NCI-H2107 (cell line): Measurements from ENCODE around the gene GBF1.
"Not testable (repeated sequence)": the region's sequence is repeated elsewhere in the genome, so short reads cannot be mapped to it uniquely, and the experiment has no call there.

Experiments used
- DNase-seq: peaks from one replicate; lab custom pipeline; 2025; lab: John Stamatoyannopoulos, UW

Gene GBF1

DNA sequence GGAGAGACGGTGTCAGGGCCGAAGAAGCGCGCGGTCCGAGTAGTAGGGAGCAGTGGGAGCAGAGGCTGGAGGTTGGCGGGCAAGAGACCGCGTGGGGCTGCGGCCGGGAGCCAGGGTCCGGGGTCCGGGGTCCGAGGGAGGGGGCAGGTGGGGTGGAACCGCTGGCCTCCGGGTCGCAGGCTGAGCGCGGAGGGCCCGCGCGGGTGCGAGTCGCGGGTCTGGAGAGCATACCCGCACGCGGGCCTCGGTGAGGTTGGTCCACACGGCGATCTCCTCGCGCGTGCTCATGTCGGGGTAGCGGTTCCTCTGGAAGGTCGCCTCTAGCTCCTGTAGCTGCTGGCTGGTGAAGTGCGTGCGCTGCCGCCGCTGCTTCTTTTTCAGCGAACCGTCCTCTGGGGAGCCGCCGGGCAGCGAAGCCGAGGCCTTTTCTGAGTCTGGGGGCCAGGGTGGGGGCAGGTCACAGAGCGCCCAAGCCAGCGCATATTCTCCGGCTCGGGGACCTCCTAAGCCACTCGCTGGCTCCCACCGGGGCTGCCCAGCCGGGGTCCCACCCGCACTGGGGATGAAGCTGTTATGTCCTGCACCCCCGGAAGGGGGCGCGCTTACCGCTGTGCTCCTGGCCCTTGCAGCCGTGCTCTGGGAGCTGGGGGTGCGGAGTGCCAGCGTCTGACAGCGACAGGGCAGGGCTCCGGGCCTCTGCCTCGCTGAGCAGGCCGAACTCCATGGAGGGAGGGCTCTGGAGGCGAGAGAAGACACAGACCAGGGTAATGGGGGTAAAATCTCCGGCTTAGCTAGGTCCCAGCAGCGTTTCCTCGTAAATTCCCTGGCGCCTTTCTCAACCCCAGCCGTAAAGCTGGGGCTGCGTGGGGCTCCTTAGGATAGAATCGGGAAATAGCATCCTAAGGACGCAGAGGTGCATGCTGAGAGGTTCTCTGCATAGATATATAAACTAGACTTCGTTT is 13.7 kb upstream of the GBF1 start:
- no peak for DNase-seq

DNA sequence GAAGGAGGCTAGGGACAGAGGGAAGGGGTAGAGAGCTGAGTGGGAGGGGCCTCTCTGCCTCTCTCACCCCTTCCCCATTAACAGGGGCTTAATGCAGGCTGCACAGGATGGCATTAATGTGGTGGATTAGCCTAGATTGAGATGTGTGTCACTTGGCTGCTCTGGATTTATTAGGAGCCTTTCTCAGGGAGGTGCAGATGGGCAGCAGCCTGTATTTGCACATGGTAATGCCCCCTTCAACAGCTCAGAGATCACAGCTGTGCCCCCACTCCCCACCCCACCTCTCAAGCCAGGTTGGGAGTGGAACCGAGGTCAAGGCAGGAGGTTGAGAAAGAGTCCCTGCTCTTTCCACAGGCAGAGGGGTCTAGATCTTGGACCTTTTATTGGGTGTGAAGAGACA is 11.3 kb upstream of the GBF1 start:
- DNase-seq, result no peak

DNA sequence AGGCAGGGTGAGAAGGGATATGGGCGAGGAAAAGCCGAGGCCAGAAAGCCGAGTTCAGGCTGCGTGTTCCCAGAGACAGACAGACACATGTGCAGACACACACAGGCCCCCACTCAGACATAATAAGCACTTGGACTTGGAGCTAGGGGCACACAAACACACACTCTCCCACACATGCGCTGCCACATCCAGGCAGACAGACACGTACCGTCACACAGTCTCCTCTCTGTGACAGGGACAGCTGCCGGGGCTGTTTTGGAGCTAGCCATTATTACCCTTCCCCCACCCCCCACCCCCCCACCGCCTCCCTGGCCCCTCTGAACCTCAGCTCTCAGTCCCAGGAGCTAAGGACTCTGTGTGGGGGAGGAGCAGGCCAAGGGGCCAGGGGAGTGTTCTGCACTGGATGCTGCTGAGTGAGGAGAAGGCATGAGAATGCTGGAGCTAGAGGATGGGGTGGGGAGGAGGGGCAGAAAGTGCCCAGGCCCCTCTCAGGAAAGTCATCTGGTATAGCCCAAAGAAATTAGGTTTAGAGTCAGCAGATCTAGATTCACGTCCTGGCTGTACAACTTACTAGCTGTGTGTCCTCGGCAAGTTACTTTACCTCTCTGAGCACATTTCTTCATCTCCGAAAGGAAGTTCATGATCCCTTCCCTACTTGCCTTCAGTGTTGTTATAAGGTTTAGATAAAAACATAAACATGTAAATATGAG is 10.3 kb upstream of the GBF1 start:
- no peak for DNase-seq

DNA sequence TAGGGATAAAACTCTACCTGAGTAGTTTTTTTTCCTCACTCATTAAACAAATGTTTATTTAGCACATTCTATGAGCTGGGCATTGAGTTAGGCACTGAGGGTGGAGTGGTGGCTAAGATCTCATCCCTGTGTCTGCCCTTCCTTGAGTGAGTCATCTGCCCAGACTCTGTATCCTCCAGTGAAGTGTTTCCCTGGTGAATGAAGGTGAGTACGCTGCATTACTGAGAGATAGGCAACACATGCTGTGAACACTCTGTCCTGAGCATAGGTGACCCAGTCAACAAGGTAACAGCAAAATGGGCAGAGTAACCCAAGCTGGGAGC is 9.8 kb upstream of the GBF1 start:
- DNase-seq, result no peak

DNA sequence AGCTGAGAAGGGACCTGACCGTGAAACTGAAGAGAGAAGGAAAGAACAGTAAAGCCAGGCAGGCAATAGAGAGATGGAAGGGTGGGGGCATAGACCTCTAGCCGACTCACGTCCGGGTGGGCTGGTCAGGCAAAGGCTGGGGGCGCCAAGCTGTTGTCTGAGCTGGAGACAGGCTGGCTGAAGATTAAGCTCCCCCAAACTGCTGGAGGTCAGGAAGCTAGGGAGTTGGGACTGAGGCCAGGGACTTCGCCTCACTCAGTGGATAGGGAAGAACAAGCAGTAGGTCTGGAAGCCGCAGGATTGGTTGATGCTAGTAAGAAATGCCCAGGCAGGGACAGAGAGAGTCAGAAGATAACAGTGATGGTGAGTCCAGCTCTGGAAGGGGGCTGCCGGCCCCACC is 9.3 kb upstream of the GBF1 start:
- DNase-seq, result no peak

DNA sequence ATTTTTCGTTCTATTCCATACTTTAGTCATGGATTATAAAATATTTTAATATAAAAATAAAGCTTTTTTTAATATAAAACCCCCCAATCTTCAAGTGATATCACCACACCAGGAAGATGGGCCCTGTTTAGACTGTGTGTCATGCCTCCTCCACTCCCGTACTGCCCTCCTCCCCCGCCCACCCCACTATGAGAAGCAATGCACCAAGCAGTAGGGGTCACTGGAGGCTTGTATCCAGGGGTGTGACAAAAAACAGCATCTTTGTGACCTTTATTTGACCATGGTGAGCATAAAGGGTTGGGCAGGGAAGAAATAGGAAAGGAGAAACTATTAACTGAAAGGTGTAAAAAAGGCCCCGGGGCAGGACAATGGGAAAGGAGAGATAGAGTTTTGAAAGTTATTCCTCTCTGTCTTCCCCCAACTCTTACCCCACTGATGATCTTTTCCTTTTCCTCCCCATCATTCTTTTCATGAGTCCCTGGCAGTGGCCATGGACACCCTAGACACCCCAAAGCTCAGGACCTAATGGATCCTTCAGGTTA is 7.5 kb upstream of the GBF1 start:
- no peak for DNase-seq

DNA sequence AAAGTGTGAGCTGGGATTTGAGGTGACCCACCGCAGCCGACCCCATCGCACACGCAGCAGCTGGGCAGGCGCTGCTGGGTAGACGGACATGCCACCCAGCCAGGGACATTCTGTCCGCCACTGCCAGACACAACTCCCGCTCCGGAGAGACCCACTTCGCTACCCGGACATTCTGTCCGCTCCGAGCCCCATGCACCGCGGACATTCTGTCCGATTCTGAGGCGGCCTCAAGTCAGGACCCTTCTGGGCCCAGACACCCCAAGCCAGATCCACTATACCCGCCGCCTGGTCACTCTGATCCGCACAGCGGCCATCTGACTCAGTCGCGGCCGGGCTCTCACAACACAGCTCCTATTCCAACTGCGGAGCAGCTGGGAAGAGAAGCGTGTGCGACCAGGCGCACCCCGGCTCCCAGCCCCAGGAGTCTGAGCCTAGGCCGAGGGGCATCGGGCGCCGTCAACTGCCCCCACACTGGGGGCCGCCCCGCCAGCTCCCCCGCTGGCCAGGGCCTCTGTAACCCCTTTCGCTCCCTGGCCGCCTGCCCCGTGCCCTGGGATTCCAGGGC is 4.8 kb upstream of the GBF1 start:
- no peak for DNase-seq

DNA sequence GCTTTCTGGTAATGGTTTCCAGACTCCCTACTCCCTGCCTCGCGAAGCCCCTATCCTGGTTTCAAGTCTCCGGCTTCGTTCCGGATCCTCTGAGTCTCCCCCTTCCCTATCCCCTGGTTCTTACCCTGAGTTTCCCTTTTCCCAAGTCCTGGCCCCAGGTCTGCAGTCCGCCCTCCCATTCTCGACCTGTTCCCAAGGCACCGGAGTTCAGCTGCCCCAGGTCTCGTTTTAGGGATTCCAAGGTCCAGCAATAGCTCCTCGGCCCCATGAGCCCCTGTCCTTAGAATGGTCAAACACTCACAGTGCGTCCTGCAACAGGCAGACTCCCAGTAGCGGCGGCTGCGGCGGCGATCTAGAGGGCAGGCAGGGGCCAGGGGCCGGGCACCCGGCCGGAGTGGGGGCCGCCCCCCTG is 4.3 kb upstream of the GBF1 start:
- DNase-seq, result no peak

DNA sequence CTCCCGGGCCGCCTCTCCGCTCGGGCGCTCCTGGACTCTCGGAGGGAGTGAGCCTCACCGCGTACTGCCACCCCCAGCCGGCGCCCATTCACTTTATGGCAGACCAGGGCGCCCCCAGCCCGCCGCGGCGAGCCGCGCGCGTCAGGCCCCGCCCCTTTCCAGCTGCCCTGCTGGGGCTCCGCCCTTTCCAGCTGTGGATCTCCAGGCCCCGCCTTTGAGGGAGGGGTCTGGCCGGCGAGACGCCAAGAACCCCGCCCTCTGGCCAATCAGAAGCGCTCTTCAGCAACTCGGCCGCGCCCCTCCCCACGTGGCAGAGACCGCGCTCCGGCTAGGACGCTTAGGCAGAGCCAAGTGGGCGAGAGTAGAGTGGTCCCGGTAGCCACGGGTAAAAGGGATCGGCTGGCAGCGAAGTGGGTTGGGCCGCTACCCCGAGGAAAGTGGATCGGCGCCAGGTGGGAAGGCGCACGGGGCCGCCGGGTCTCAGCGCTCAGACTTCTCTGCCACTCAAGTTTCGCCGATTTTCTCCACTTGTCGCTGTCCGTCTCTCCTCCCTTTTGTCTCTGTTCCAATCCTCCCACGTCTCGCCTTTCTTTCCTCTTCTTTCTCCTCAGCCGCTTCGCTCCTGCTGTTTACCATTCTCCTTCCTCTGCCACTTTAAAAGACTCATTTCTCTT is 3.8 kb upstream of the GBF1 start, which contains the start of gene PITX3:
Gene PITX3, minus strand, starts transcription at position 69 of the 674 bp plus-strand sequence. CDS start 9,432 bp downstream, outside the sequence.
- peak; percentile 40 for DNase-seq

DNA sequence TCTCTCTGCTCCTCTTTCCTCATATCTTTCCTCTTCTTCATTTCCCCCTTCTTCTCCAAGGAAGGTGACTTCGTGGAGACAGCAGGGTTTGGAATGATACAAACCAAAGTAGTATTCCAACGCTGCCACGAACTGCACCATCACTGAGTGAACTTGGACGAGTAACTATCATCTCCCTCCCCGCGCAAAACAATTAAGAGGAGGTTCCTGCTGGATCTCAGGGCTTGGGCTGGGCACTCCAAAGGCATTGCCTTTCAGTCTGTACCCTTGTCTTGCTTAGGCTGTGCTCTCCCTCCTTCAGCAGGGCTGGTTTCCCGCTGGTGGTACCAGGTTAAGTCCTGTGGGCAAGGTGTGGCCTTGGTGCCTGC is 3.2 kb upstream of the GBF1 start:
- DNase-seq, result no peak

DNA sequence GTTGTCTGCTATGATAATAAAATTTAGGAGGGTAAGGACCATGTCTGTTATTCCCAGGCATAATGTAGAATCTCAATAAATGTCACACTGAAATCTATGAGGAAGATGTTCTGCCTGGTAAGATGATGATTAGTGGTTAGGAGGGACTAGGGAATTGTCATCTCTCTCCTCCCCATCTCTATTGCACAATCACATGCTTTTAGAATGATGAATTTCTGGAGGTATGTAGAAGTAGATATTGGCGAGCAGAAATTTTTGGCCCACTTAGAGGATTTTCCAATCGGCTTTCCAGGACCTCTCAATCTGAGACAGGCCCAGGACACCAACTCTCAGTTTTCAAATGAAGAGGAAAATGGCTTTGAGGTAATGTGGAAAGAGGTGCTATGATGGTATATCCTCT is 2.0 kb upstream of the GBF1 start:
- no peak for DNase-seq

DNA sequence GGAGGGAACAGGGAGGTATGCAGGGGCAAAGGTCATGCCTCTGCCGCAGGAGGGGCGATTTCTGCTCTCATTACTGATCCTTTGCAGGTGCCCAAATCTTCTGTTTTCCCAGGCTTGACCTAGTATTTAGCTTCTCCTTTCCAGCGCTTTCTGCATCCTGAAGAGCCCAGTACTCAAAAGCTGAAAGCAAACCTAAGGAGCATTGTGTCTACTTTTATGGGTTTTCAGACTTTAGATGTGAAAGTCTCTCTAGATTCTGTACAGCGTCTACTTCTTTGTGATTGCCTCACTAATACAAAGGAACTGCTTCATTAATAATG is 560 bp downstream of the GBF1 start:
- no peak for DNase-seq

DNA sequence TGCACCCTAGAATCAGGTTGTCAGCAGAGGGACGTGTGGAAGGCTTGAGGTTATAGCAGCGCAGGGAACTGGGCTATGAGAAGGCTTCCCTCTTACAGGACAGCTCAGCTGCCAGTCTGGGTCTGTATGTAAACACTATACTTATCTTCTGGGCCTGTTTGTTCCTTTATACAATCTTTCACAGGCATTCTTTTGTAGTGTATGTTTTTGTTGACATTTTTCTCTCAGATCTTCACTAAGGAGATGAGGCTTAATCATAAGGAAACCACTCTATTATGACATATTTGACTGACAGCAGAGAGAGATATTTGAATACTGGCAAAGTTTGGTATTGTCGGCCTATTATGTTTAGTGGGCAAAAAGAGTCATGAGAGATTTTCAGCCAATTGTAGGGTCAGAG is 929 bp downstream of the GBF1 start:
- no peak for DNase-seq

DNA sequence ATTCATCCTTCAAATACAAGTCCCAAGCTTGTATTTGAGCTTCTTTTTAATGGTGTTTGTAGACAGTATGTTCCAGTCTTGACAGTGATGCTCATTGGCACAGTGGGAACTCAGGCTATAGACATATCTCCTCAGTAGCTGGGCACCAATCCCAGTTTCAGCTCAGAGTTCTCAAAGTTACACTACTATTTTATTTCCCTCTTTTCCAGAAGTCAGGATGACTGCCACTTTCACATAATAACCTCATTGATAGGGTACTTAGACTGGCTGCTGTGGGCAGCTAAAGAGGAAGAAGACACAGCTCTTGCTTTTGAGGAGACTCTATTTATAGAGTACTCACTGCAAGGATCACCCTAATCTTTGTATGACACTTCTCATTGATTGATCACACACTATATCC is 2.4 kb downstream of the GBF1 start:
- no peak for DNase-seq

DNA sequence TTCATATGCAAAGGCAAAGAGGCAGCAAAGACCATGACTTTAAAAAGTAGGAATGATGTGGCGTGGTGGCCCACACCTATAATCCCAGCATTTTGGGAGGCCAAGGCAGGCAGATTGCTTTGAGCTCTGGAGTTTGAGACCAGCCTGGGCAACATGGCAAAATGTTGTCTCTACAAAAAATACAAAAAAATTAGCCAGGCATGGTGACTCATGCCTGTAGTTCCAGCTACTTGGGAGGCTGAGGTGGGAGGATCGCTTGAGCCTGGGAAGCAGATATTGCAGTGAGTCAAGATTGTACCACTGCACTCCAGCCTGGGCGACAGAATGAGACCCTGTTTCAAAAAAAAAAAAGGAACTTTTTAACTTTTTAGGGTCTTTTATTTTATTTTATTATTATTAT is 7.2 kb downstream of the GBF1 start:
- DNase-seq, result not testable (repeated sequence)

DNA sequence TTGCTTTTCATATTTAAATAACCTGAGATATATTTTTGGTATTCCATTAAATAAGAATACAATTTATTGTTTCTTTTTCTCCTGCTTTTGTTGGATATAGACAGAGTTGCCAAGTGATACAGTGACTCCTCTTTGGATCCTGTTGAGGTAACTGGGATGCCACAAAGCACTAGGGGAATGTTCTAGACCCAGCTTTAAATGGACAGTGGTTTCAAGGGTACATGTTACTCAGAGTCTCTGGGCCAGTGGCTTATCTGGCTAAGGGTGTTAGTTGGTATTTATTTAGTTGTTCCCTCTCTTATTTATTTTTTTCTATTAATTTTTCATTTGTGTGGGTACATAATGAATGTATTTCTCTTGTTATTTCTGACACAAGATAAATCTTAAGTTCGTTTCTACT is 9.1 kb downstream of the GBF1 start:
- no peak for DNase-seq

DNA sequence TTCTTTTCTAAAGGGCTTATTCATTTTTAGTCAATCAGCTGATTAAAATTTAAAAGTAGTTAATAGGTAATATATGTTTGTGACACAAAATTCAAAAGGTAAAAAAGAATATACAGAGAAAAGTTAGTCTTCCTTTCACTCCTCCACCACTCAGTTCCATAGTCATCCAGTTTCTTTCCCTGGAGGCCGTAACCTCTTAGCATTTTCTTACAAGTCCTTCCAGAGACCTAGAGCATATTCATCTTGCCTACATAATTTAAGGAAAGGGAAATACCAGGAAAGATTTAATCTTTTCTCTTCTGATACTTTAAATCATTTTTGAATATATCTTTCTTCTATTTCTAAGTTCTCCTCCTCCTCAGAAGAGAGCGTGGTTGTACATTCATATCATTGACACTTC is 10.1 kb downstream of the GBF1 start:
- no peak for DNase-seq

DNA sequence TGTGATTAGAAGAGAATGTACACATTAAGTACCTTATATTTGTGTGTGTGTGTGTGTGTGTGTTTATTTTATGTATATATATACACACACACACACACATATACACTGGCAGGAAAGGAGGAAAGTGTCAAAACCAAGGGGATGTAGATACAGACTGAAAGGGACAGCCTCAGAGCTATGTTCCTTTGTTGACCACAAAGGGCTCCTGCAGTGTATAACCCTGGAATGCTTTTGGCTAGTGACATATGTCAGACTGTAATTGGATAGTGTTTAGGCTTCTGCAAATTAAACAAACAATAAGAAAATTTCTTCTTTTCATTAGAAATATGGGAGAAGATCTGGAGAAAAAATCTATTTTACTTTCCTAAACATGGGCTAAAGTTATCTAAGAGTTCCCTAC is 15.9 kb downstream of the GBF1 start:
- no peak for DNase-seq

DNA sequence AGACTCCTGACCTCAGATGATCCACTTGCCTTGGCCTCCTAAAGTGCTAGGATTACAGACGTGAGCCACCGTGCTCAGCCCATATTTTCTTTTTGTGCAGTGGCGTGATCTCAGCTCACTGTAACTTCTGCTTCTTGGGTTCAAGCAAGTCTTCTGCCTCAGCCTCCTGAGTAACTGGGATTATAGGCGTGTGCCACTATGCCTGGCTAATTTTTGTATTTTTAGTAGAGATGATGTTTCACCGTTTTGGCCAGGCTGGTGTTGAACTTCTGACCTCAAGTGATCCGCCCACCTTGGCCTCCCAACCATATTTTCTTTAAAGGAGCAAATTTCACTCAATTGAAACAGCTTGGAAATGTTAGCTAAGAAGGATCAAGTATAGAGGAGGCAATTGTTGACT is 16.5 kb downstream of the GBF1 start:
- no peak for DNase-seq

DNA sequence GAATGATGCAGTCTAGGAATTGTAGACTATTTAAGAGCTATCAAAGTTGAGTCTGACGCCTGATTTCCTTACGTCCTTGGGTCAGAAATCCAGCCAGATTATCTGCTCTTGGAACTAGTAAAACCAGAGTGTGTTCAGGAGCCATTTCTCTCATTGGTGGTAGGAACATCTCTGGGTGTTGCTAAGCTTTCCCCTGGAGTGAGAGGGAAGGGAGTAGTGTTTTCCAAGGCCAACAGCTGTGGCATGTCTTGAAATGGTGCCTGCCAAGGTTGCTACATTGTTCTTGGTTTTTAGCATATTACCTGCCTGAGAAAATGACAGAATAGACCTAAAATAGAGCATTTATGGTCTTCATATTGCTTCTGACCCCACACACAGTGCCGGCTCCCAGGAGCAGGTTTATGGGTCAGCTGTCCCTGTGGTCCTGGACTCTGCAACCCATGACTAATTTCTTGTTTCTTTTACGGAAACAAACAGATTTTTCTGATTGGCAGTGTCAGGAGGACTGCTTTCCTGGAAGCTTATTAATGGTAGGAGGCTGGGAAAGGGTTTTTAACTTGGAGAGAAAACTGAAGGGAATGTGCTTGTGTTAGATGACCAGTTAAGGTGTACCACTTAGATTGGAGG is 17.5 kb downstream of the GBF1 start:
- no peak for DNase-seq

DNA sequence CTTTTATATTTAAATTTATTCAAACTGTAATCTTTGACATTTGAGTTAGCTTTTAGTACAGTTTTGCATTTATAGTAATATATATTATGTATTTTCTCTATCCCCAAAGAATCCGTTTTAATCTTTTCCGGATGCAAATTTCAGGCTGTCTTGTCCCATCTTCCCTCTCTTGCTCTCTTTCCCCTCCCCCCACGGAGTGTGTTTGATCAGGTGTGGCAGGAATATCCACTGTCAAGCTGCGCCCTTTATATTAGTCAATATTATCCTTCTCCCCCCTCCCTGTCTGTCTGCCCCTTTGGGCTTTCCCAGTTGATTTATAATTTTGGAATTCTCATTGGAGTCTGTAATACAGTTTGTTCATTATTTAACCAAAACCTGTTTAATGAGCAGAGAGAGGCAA is 19.0 kb downstream of the GBF1 start:
- DNase-seq, result no peak

DNA sequence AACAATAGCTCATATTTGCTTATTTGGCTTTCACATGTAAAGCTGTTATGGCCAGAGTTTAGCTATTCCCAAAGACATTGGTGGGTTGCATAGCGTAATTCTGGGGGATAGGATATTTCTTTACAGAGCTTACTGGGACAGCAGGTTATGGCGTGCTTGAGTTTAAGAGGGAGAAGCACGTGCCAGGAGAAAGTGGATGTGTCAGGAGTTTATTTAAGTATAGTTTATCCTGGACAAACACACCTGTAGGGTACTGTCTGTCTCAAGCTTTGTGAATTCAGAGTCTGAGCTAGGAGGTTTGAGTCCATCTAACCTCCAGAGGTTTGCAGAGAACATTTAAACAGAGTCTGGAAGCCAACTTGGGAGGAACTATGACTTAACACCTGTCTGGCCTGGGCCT is 21.3 kb downstream of the GBF1 start:
- DNase-seq, result no peak
